SK-N-SH (cell line): ENCODE data around the gene ARL6IP4. TPM values are rescaled to one million over a fixed set of nuclear protein-coding genes. Genes with fewer than 3 reads are reported as not detected.

Source experiments
- CTCF ChIA-PET: fragments of 300-600, 350-600 bp; formaldehyde crosslinking; extraction: SDS; loops from one replicate; lab custom pipeline; 2021; lab: Yijun Ruan, JAX
- POLR2A ChIA-PET: fragments of 350-600 bp; sonication (Branson Sonifier 250); formaldehyde crosslinking; extraction: SDS; loops from one replicate; lab custom pipeline; 2020; ENCODE audit warnings: antibody characterized with exemption, inconsistent platforms; lab: Yijun Ruan, JAX
- DNase-seq: peaks from one replicate; pipeline ENCODE4 v3.0.0; 2012
- H2AFZ ChIP-seq: fragments of 200-600 bp; sonication (generic); 2 replicates; pipeline ENCODE4 v1.8.1; 2016; ENCODE audit warnings: antibody characterized with exemption, mild to moderate bottlenecking, low read depth
- H3F3A ChIP-seq: fragments of 200-600 bp; sonication (generic); replicated peaks from 2 replicates; pipeline ENCODE3; 2016; ENCODE audit warnings: antibody characterized with exemption, mild to moderate bottlenecking; ENCODE audit not compliant: insufficient read depth
- H3K27ac ChIP-seq, 2 experiments: fragments of 200-500 bp in 1 of 2; fragments of 200-600 bp in 1 of 2; sonication (Bioruptor generic) in 1 of 2; sonication (generic), shearing (Covaris generic) in 1 of 2; 2 replicates each; pipeline versions ENCODE4 v1.5.1 to v1.6.1; 2014 to 2016; ENCODE audit warnings: low read depth in 2 of 2, inconsistent platforms in 1 of 2, low read length in 1 of 2, mild to moderate bottlenecking in 1 of 2, mixed read lengths in 1 of 2
- H3K27me3 ChIP-seq: fragments of 200-600 bp; sonication (generic), shearing (Covaris generic); 2 replicates; pipeline ENCODE4 v1.6.1; 2016; ENCODE audit warnings: mixed run types; ENCODE audit not compliant: insufficient read depth
- H3K36me3 ChIP-seq, 2 experiments: fragments of 200-500 bp in 1 of 2; fragments of 200-600 bp in 1 of 2; sonication (Bioruptor generic) in 1 of 2; sonication (generic) in 1 of 2; replicated peaks in 1 of 2; 2 replicates each; pipeline versions ENCODE3 to v1.5.1; 2014 to 2016; ENCODE audit warnings: low read length in 1 of 2, mild to moderate bottlenecking in 1 of 2; ENCODE audit not compliant: insufficient read depth in 2 of 2, control insufficient read depth in 1 of 2
- H3K4me1 ChIP-seq, 2 experiments: fragments of 200-500 bp in 1 of 2; fragments of 200-600 bp in 1 of 2; sonication (Bioruptor generic) in 1 of 2; sonication (generic), shearing (Covaris generic) in 1 of 2; 2 replicates each; pipeline versions ENCODE4 v1.5.1 to v1.6.1; 2014 to 2016; ENCODE audit warnings: low read depth in 1 of 2, low read length in 1 of 2, mixed run types in 1 of 2; ENCODE audit not compliant: insufficient read depth in 2 of 2, control insufficient read depth in 1 of 2
- H3K4me2 ChIP-seq: fragments of 200-600 bp; sonication (generic), shearing (Covaris generic); 2 replicates; pipeline ENCODE4 v1.6.1; 2017; ENCODE audit warnings: mixed run types
- H3K4me3 ChIP-seq, 2 experiments: fragments of 200-500 bp in 1 of 2; fragments of 200-600 bp in 1 of 2; sonication (Bioruptor generic) in 1 of 2; sonication (generic), shearing (Covaris generic) in 1 of 2; 2 replicates each; pipeline versions ENCODE4 v1.5.1 to v1.8.1; 2014 to 2016; ENCODE audit warnings: low read depth in 2 of 2, inconsistent platforms in 1 of 2, low read length in 1 of 2, mild to moderate bottlenecking in 1 of 2, mixed read lengths in 1 of 2, moderate library complexity in 1 of 2
- H3K79me2 ChIP-seq: fragments of 200-600 bp; sonication (generic); 2 replicates; pipeline ENCODE4 v1.8.1; 2017; ENCODE audit warnings: mild to moderate bottlenecking; ENCODE audit not compliant: insufficient read depth
- H3K9ac ChIP-seq: fragments of 200-600 bp; sonication (generic); 2 replicates; pipeline ENCODE4 v1.6.1; 2017; ENCODE audit warnings: mixed run types
- H3K9me2 ChIP-seq: fragments of 200-600 bp; sonication (generic); 2 replicates; pipeline ENCODE4 v1.6.1; 2017; ENCODE audit warnings: mixed run types
- H3K9me3 ChIP-seq: fragments of 200-600 bp; sonication (generic); 2 replicates; pipeline ENCODE4 v1.6.1; 2017; ENCODE audit warnings: mixed run types, mild to moderate bottlenecking, moderate library complexity
- H4K20me1 ChIP-seq: fragments of 200-600 bp; sonication (generic); 2 replicates; pipeline ENCODE4 v1.6.1; 2017; ENCODE audit warnings: mild to moderate bottlenecking, mixed run types; ENCODE audit not compliant: insufficient read depth
- EP300 ChIP-seq, 2 experiments: IDR thresholded peaks; 2 replicates each; pipeline versions ENCODE4 v1.4.0 to v1.6.1; 2012; ENCODE audit warnings: borderline replicate concordance in 1 of 2, low read depth in 1 of 2, low read length in 1 of 2
- EZH2phosphoT487 ChIP-seq: fragments of 200-600 bp; sonication (generic); IDR thresholded peaks from 2 replicates; pipeline ENCODE4 v1.6.1; 2017; ENCODE audit warnings: low read depth, mixed run types, mild to moderate bottlenecking, antibody characterized with exemption, moderate library complexity, borderline replicate concordance
- MEF2A ChIP-seq: IDR thresholded peaks from 2 replicates; pipeline ENCODE4 v1.4.0; 2012; ENCODE audit warnings: low read depth, borderline replicate concordance
- NRF1 ChIP-seq: IDR thresholded peaks from 2 replicates; pipeline ENCODE4 v1.6.1; 2012; ENCODE audit warnings: low read depth, mild to moderate bottlenecking, low read length
- RCOR1 ChIP-seq: fragments of 150-350 bp; IDR thresholded peaks from 2 replicates; pipeline ENCODE4 v1.6.1; 2017; ENCODE audit warnings: antibody characterized with exemption, low read length
- RFX5 ChIP-seq: IDR thresholded peaks from 2 replicates; pipeline ENCODE4 v1.6.1; 2012; ENCODE audit warnings: mild to moderate bottlenecking, improper control_type of control experiment, low read length
- SIN3A ChIP-seq: IDR thresholded peaks from 2 replicates; pipeline ENCODE4 v1.6.1; 2012; ENCODE audit warnings: low read depth, mild to moderate bottlenecking, low read length, moderate library complexity, borderline replicate concordance
- TCF12 ChIP-seq: IDR thresholded peaks from 2 replicates; pipeline ENCODE4 v1.4.0; 2012
- TEAD4 ChIP-seq: IDR thresholded peaks from 2 replicates; pipeline ENCODE4 v1.4.0; 2012; ENCODE audit warnings: mild to moderate bottlenecking, borderline replicate concordance; ENCODE audit not compliant: insufficient read depth
- WGBS: methylation state at CpG from one replicate; pipeline ENCODE4 v1.1.6; 2017; ENCODE audit warnings: low lambda C conversion rate; 5-methylcytosine and 5-hydroxymethylcytosine counted together
- polyA plus RNA-seq, 3 experiments: library from polyadenylated mRNA; depleted of rRNA; stranded (reverse); fragments of >200 nt; gene quantifications; 2 replicates each; pipeline ENCODE4 v1.2.3, GENCODE V29; 2012
- TF ChIP-seq, protein P1 (sequence below): IDR thresholded peaks from 2 replicates; pipeline ENCODE4 v1.4.0; 2012; ENCODE audit warnings: low read depth, borderline replicate concordance
- TF ChIP-seq, protein P2 (sequence below): IDR thresholded peaks from 2 replicates; pipeline ENCODE4 v1.4.0; 2012; ENCODE audit warnings: low read depth, borderline replicate concordance

ARL6IP4 gene
- polyA plus RNA-seq, 1 of the 3 experiments (the other 2 are of a cell fraction) = 370 TPM

DNA sequence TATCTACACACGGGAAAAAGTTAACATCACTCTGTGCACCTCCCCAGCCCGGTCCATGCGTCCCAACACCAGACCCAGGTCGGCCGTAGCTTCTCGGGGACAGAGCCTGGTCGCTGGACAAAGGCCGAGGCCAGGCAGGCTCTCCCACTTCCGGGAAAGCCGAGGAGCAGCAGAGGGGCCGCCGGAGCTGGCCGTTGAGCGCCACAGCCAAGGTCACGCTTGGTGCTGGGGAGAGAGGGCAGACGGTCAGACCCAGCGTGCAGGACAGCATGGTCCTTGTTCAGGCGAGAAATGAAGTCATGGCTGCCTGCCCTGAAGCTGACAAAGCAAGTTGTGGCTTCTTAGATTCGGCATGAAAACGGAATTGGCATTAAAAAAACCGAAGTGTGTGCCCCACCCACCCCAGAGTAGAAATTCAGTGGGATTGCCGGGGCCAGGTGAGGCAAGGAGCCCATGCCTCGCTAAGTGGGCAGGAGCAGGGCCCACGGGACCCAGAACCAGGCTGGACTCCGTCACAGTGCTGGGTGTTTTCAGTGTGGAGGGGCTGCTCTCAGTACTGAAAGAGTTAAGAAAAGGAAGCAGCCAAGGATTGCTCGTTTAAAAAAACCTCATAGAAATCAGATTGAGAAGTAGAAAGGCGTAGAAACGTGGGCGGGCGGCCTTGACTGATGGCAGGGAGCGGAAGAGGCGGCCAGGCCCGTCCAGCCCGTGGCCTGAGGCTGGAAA is 4.3 kb downstream of the ARL6IP4 start:
- DNase-seq = no peak
- no peaks in the 10 kb centered on the region for H3K9me3 ChIP-seq
- 89% methylated on average over 34 of the region's 34 CpGs for WGBS
- H2AFZ ChIP-seq = no peak overlapping the region
- H3K9ac ChIP-seq = no peak overlapping the region
- H3F3A ChIP-seq = peaks cover 7% of the 10 kb centered on the region
- H3K9me2 ChIP-seq = no peaks in the 10 kb centered on the region
- H3K4me2 ChIP-seq = no peak overlapping the region
- peaks cover 0 to 14% of the 10 kb centered on the region in 2 experiments for H3K36me3 ChIP-seq
- ChIA-PET POLR2A (interaction anchor here (2.1 kb wide), 1 partner anchor 9 kb away, joined by 9 read pairs; the partner anchor contains the start of gene OGFOD2), CTCF (no interaction called here)
- H3K4me3 ChIP-seq = no peak overlapping the region
- peaks cover 33% of the 10 kb centered on the region; the same call in 1 of the 2 replicates for H3K79me2 ChIP-seq
- no peak overlapping the region; a peak in 1 of 4 replicates for H3K27ac ChIP-seq
- peaks cover 6 to 22% of the 10 kb centered on the region in 2 experiments; a peak in 3 of 4 replicates for H3K4me1 ChIP-seq
- H4K20me1 ChIP-seq = peaks cover 10% of the 10 kb centered on the region; the same call in 1 of the 2 replicates
- H3K27me3 ChIP-seq = no peaks in the 10 kb centered on the region
- no peak for TF ChIP-seq NRF1
- TF ChIP-seq, protein P1, sequence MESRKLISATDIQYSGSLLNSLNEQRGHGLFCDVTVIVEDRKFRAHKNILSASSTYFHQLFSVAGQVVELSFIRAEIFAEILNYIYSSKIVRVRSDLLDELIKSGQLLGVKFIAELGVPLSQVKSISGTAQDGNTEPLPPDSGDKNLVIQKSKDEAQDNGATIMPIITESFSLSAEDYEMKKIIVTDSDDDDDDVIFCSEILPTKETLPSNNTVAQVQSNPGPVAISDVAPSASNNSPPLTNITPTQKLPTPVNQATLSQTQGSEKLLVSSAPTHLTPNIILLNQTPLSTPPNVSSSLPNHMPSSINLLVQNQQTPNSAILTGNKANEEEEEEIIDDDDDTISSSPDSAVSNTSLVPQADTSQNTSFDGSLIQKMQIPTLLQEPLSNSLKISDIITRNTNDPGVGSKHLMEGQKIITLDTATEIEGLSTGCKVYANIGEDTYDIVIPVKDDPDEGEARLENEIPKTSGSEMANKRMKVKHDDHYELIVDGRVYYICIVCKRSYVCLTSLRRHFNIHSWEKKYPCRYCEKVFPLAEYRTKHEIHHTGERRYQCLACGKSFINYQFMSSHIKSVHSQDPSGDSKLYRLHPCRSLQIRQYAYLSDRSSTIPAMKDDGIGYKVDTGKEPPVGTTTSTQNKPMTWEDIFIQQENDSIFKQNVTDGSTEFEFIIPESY = no peak
- no peak for TF ChIP-seq EZH2phosphoT487
- no peak for TF ChIP-seq RCOR1
- TF ChIP-seq, protein P2, sequence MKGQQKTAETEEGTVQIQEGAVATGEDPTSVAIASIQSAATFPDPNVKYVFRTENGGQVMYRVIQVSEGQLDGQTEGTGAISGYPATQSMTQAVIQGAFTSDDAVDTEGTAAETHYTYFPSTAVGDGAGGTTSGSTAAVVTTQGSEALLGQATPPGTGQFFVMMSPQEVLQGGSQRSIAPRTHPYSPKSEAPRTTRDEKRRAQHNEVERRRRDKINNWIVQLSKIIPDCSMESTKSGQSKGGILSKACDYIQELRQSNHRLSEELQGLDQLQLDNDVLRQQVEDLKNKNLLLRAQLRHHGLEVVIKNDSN = no peak
- TF ChIP-seq RFX5 = no peak
- no peak for TF ChIP-seq SIN3A
- no peak for TF ChIP-seq EP300 (IDR thresholded peaks at IDR 0.05; ENCODE audit: borderline replicate concordance in 1 of 2, low read depth in 1 of 2, low read length in 1 of 2)
- no peak for TF ChIP-seq TEAD4
- no peak for TF ChIP-seq MEF2A
- TF ChIP-seq TCF12 = no peak
